IPS DF 4.7 (cell line): ENCODE data around the gene ELP4.
"Not testable (repeated sequence)": the region's sequence is repeated elsewhere in the genome, so short reads cannot be mapped to it uniquely, and the experiment has no call there.

ENCODE experiments used
- DNase-seq: peaks from one replicate; pipeline ENCODE4 v3.0.0-alpha.2; 2013; ENCODE audit warnings: low spot score; ENCODE audit errors: extremely low read depth

Gene ELP4, protein sequence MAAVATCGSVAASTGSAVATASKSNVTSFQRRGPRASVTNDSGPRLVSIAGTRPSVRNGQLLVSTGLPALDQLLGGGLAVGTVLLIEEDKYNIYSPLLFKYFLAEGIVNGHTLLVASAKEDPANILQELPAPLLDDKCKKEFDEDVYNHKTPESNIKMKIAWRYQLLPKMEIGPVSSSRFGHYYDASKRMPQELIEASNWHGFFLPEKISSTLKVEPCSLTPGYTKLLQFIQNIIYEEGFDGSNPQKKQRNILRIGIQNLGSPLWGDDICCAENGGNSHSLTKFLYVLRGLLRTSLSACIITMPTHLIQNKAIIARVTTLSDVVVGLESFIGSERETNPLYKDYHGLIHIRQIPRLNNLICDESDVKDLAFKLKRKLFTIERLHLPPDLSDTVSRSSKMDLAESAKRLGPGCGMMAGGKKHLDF

DNA sequence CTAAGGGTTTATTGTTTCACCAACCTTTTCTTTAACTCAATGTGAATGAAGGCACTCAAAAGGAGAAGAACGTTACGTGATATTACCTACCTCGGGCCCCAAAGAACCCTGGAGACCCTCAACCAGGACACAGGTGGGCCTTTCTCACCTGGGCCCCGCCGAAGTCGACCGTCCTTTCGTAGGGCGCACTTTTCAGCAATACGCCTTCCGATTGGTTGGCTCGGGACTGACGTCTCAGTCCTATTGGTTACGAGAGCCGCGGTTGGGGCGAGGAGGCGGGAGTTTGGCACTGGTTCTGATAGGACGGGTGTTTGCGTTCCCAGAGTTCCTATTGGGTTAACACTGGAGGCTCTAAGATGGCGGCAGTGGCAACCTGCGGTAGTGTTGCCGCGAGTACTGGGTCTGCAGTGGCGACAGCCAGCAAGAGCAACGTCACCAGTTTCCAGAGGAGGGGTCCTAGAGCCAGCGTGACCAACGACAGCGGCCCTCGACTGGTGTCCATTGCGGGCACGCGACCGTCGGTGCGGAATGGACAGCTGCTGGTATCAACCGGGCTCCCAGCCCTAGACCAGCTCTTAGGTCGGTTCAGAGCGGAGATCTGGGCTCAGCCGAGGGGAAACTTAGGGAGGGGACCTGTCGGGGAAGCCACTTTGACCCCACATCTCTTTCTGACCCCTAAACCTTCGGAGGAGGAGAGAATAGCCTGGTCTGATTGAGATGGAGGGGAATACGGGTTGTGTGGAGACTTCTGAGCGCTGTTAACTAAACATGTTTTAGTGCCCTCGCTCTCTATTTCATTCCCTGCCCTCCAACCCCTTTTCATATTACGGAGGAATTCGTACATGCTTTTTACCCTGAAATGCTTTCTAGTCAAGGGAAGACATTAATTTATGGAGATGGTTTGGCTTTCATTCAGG lies at the start of gene ELP4, which contains the start of gene IMMP1L:
TSS of gene ELP4 (plus strand) at position 339 of the 917 bp plus-strand sequence. CDS start at position 357, 18 bp downstream.
TSS of gene IMMP1L (minus strand) at position 194 of the 917 bp plus-strand sequence. CDS start 46,346 bp downstream, outside the sequence.
- DNase-seq, result peak; percentile 96

DNA sequence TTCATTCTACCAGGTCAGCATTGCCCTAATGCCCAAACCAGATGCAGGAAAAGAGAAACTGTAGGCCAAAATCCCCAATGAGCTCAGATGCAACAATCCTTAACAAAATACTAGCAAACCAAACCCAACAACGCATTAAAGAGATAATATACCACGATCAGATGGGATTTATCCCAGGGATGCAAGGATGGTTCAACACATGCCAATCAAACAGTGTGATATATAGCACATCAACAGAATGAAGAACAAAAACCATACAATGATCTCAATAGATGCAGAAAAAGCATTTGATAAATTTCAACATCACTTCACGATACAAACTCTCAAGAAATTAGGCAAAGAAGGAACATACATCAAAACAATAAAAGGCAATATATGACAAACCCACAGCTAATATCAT lies 45.1 kb upstream of the ELP4 start:
- DNase-seq, result no peak

GRCh38 chr11:31474083-31474482 lies 35.5 kb upstream of the ELP4 start:
- DNase-seq, result no peak

- DNase-seq, result no peak
These were observed 31.9 kb upstream of the ELP4 start for GRCh38 chr11:31477528-31478222.

GRCh38 chr11:31478223-31478590 lies 31.4 kb upstream of the ELP4 start:
- DNase-seq, result no peak

- no peak for DNase-seq
These were observed 30.5 kb upstream of the ELP4 start for GRCh38 chr11:31479066-31479465.

DNA sequence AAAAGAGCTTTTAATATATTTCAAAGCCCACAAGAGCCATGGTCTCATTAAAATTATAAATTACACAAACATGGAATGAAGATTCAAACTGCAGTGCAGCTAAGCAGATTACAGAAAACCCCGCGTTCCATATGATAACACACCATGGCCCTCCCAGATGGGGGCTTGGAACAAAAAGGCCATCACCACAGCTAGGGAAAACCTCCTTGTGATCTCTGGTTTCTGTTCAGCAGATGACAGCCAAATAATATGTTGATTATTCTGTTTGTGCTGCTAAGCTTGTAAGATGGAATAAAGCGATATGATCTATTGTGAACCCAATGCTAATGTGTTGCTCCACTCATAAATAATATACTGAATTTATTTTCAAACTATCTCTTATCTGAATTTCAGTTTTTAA lies 28.6 kb upstream of the ELP4 start:
- no peak for DNase-seq

- DNase-seq, result no peak
These were observed 25.1 kb upstream of the ELP4 start for GRCh38 chr11:31484497-31484896.

DNA sequence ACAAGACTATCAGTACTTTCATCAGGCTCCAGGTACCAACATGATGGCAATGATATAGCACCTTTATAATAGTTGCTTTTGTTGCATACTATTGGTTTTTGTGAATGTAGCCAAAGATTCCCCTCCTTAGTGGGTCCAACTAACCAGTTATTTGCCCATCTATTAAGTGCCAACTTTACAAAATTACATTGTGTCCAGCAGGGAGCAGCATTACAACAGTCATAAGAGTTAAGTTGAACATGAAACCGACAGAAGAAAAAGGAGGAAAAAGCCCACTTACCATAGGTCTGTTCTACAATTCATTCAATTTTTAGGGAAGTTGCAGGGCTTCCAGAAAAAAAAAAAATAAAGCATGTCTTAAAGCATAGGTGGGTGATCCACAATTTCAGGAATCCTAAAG lies 21.7 kb upstream of the ELP4 start:
- no peak for DNase-seq

GRCh38 chr11:31492320-31492913 lies 17.1 kb upstream of the ELP4 start:
- no peak for DNase-seq

- no peak for DNase-seq
These were observed 16.3 kb upstream of the ELP4 start for GRCh38 chr11:31493235-31493634.

DNA sequence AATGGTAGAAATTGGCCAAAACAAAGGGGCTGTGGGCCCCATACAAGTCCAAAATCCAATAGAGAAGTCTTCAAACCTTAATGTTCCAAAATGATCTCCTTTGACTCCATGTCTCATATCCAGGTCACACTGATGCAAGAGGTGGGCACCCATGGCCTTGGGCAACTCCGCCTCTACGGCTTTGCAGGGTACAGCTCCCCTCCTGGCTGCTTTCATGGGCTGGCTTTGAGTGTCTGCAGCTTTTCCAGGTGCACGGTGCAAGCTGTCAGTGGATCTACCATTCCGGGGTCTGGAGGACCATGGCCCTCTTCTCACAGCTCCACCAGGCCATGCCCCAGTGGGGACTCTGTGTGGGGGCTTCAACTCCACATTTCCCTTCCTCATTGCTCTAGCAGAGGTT lies 15.8 kb upstream of the ELP4 start:
- DNase-seq, result not testable (repeated sequence)

DNA sequence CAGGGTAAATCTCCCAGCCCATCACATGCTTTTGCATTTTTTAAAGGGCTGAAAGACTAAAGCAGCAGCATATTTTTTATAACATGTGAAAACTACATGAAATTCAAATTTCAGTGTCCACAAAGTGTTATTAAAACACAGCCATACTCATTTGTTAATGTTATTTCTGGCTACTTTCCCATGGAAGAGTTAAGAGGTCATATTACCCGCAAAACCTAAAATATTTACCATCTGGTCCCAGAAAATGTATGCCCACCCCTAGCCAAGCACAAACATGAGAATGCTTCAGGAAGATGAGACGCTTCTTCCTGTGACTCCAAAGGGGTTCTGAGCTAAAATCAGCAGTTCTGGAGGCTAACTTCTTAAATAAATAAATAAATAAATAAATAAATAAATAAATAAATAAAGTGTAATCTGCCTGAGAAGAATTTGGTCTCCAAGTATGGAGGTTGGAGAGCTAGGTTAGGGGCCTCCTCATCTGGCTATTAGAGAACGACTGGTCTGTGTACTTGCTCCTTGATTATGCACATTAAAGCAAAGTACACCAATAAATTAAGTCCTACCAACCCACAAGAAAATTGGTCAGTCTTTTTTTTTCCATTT lies 9.9 kb upstream of the ELP4 start:
- no peak for DNase-seq

- DNase-seq, result no peak
These were observed 9.0 kb upstream of the ELP4 start for GRCh38 chr11:31500560-31500959.

- no peak for DNase-seq
These were observed 527 bp upstream of the ELP4 start for GRCh38 chr11:31509051-31509428.

GRCh38 chr11:31512117-31512516 lies 2.5 kb downstream of the ELP4 start:
- no peak for DNase-seq

GRCh38 chr11:31521497-31522150 lies 12.1 kb downstream of the ELP4 start:
- DNase-seq, result no peak

DNA sequence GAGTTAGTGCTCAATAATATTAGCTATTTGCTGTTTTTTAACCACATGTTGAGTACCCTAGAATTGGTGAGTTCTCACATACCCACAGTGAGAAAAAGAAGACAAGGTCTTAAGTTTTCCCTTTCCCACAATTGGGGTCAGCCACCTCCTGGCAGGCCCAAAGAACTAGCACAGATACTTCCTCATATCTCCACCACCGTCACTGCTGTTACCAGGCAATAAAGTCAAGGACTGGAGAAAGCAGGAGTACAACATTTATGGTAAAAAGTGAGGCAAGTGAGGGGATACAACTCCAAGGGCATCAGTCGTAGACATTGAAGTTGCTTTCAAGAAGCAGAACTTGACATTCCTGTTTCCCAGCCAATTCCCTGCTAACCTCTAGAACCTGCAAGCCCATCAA lies 19.6 kb downstream of the ELP4 start:
- no peak for DNase-seq

GRCh38 chr11:31529701-31530100 lies 20.1 kb downstream of the ELP4 start:
- no peak for DNase-seq

DNA sequence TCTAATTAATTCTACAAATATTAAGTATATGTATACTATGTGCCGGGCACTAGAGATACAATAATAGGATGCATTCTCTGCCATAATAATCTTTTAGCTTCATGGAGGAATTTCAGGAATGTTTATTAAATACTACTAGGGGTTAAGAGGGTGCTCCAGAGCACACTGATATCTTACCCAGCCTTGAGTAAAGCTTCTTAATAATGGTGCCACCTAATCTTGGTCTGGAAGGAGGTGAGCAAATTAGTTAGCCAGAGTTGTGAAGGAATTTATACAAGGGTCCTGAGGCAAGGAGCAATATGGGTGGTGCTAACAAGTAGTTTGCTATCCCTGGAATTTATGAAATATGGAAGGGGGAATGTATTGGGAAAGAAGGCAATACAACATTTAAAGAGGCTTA lies 21.7 kb downstream of the ELP4 start:
- no peak for DNase-seq
